ENCODE results near the gene KLK1. TPM values are rescaled to one million over a fixed set of nuclear protein-coding genes. Genes with fewer than 3 reads are reported as not detected.

Gene KLK1
- polyA plus RNA-seq, 2 of the 4 experiments (the other 2 are of a cell fraction), result 0.30 TPM; not detected in 1

GRCh38 chr19:50851620-50852019 lies 28.0 kb upstream of the KLK1 start:
- no peak for ATAC-seq
- Histone ChIP-seq H3K27ac (no peak overlapping the region), H3K4me1 (no peaks in the 10 kb centered on the region), H3K4me3 (no peak overlapping the region), H3K4me2 (no peak overlapping the region), H3K9me3 (no peaks in the 10 kb centered on the region)
- 29% methylated on average over 4 of the region's 4 CpGs for WGBS (ENCODE audit: missing lambda C conversion rate)
- ChIA-PET CTCF (interaction anchor here (0.6 kb wide), 1 partner anchor 249 kb away, joined by 8 read pairs; no protein-coding TSS in a partner anchor), POLR2A (no interaction called here)
- FAIRE-seq, result no peak
- TF ChIP-seq ZNF302 (CRISPR knock-in tag; IDR thresholded peaks at IDR 0.05) (no peak), FOXS1 (CRISPR knock-in tag; IDR thresholded peaks at IDR 0.05) (no peak), MYC (IDR thresholded peaks at IDR 0.05; ENCODE audit: borderline replicate concordance, low read length) (no peak), MAFK (IDR thresholded peaks at IDR 0.05; ENCODE audit: partially characterized antibody) (no peak), HOXA7 (CRISPR knock-in tag; IDR thresholded peaks at IDR 0.05) (no peak), EHF (CRISPR knock-in tag; IDR thresholded peaks at IDR 0.05) (no peak), NR3C1 (IDR thresholded peaks at IDR 0.05) (no peak), NPAS2 (CRISPR knock-in tag; IDR thresholded peaks at IDR 0.05; ENCODE audit: borderline replicate concordance) (no peak), GATA3 (IDR thresholded peaks at IDR 0.05; ENCODE audit: borderline replicate concordance) (no peak), FOSB (CRISPR knock-in tag; IDR thresholded peaks at IDR 0.05) (no peak), HOXB5 (CRISPR knock-in tag; IDR thresholded peaks at IDR 0.05) (no peak), HEYL (CRISPR knock-in tag; IDR thresholded peaks at IDR 0.05) (no peak), E2F6 (IDR thresholded peaks at IDR 0.05; ENCODE audit: borderline replicate concordance, low read depth) (no peak), HOXB13 (CRISPR knock-in tag; IDR thresholded peaks at IDR 0.05; ENCODE audit: low read depth) (no peak)
- no peak for DNase-seq (ENCODE audit: low read depth in 1 of 2, low spot score in 1 of 2)

GRCh38 chr19:50850738-50851137 lies 27.2 kb upstream of the KLK1 start:
- ChIA-PET CTCF (no interaction called here), POLR2A (no interaction called here)
- ATAC-seq (no peak), FAIRE-seq (peak; percentile 23), DNase-seq (ENCODE audit: low read depth in 1 of 2, low spot score in 1 of 2) (no peak)
- no peaks in the 10 kb centered on the region for H3K4me1 ChIP-seq
- no peak for TF ChIP-seq ZC3H11A (IDR thresholded peaks at IDR 0.05)
- no peak for TF ChIP-seq PHF8 (IDR thresholded peaks at IDR 0.05; ENCODE audit: borderline replicate concordance, low read depth)
- TF ChIP-seq KDM1A (IDR thresholded peaks at IDR 0.05; ENCODE audit: low read depth), result no peak
- TF ChIP-seq ZSCAN20 (CRISPR knock-in tag; IDR thresholded peaks at IDR 0.05), result no peak
- TF ChIP-seq MYC (IDR thresholded peaks at IDR 0.05; ENCODE audit: borderline replicate concordance, low read length), result no peak
- TF ChIP-seq ESRRA (IDR thresholded peaks at IDR 0.05; ENCODE audit: borderline replicate concordance, low read length), result no peak
- TF ChIP-seq ZFP36 (IDR thresholded peaks at IDR 0.05; ENCODE audit: borderline replicate concordance, partially characterized antibody), result no peak
- TF ChIP-seq JUN (IDR thresholded peaks at IDR 0.05), result no peak
- TF ChIP-seq RARB (CRISPR knock-in tag; IDR thresholded peaks at IDR 0.05), result no peak
- no peak for TF ChIP-seq SREBF2 (IDR thresholded peaks at IDR 0.05)
- no peak for TF ChIP-seq SMC3 (IDR thresholded peaks at IDR 0.05)
- TF ChIP-seq HMGXB4 (CRISPR knock-in tag; IDR thresholded peaks at IDR 0.05; ENCODE audit: borderline replicate concordance), result no peak
- TF ChIP-seq E2F6 (IDR thresholded peaks at IDR 0.05; ENCODE audit: borderline replicate concordance, low read depth), result no peak
- TF ChIP-seq NR3C1 (IDR thresholded peaks at IDR 0.05), result no peak
- no peaks in the 10 kb centered on the region for H3K9me3 ChIP-seq
- no peak overlapping the region for H3K4me2 ChIP-seq
- no peak overlapping the region for H3K4me3 ChIP-seq
- 8% methylated on average over 3 of the region's 3 CpGs for WGBS (ENCODE audit: missing lambda C conversion rate)
- H3K27ac ChIP-seq, result no peak overlapping the region
